ENCODE results near the gene MTA3.

DNA sequence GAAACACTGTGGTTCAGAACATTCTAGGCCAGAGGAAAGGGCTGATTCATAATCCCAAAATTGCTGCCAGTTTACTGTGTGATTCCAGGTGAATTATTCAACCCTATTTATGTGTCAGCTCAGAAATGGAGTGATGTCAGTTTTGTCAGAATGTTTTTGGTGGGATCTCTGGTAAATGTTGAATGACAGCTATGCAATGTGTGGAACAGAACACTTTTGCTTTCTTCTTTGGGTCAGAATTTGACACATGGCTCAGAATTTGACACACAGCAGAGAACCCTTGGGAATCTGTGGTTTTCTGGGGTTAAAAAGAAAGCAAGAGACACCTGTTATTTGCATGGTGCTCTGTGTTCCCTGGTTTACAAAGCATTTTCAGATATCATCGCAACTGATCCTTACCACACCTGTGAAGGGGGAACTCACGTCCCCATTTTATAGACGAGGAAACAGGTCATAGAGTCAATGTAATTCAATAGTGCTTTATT is 1.6 kb upstream of the MTA3 start:
- TF ChIP-seq POLR2AphosphoS5 (IDR thresholded peaks at IDR 0.05; ENCODE audit: borderline replicate concordance, low read depth, low read length) (no peak), EZH2 (IDR thresholded peaks at IDR 0.05) (no peak), FOXP2 (optimal IDR thresholded peaks at IDR 0.05; ENCODE audit: control extremely low read depth, extremely low read length, insufficient read depth) (no peak)
